AG09319 (cell line): ENCODE data around the gene AURKAIP1.
"Not testable (repeated sequence)": the region's sequence is repeated elsewhere in the genome, so short reads cannot be mapped to it uniquely, and the experiment has no call there.

Experiments
- DNase-seq: peaks from one replicate; pipeline ENCODE4 v3.0.0-alpha.2; 2010; ENCODE audit warnings: low read depth; ENCODE audit errors: extremely low read depth
- CTCF ChIP-seq: IDR thresholded peaks from 2 replicates; pipeline ENCODE4 v1.5.1; 2011; ENCODE audit warnings: low read depth, mild to moderate bottlenecking, inconsistent platforms, low read length, moderate library complexity

Gene AURKAIP1

GRCh38 chr1:1388078-1388472 is 13.1 kb upstream of the AURKAIP1 start:
- DNase-seq, result no peak
- no peak for TF ChIP-seq CTCF

- no peak for TF ChIP-seq CTCF
- no peak for DNase-seq
Observed at GRCh38 chr1:1387098-1388077, 12.4 kb upstream of the AURKAIP1 start.

- DNase-seq, result no peak
- TF ChIP-seq CTCF, result no peak
Observed at GRCh38 chr1:1385931-1386330, 10.9 kb upstream of the AURKAIP1 start.

- not testable (repeated sequence) for DNase-seq
Observed at GRCh38 chr1:1385339-1385738, 10.3 kb upstream of the AURKAIP1 start.

GRCh38 chr1:1381294-1381693 is 6.3 kb upstream of the AURKAIP1 start:
- TF ChIP-seq CTCF, result no peak

GRCh38 chr1:1380860-1381259 is 5.9 kb upstream of the AURKAIP1 start:
- no peak for DNase-seq
- no peak for TF ChIP-seq CTCF

More at GRCh38 chr1:1381294-1381693, 6.3 kb upstream of the AURKAIP1 start:
- DNase-seq, result no peak

- no peak for DNase-seq
- no peak for TF ChIP-seq CTCF
Observed at GRCh38 chr1:1377540-1378205, 2.7 kb upstream of the AURKAIP1 start.
